DOHH2 (cell line): ENCODE data around the gene KRT39.
"Not testable (repeated sequence)": the region's sequence is repeated elsewhere in the genome, so short reads cannot be mapped to it uniquely, and the experiment has no call there.

Experiments
- H3F3A ChIP-seq: fragments of 200-600 bp; sonication (generic), shearing (Covaris generic); 2 replicates; pipeline ENCODE4 v1.6.0; 2016; ENCODE audit warnings: antibody characterized with exemption, mild to moderate bottlenecking; ENCODE audit not compliant: control insufficient read depth, insufficient read depth
- H3K27ac ChIP-seq: fragments of 200-600 bp; sonication (generic); 2 replicates; pipeline ENCODE4 v1.5.1; 2014; ENCODE audit warnings: low read depth, mild to moderate bottlenecking, low read length, moderate library complexity
- H3K27me3 ChIP-seq: fragments of 200-600 bp; sonication (generic); 2 replicates; pipeline ENCODE4 v1.6.1; 2014; ENCODE audit warnings: mild to moderate bottlenecking, low read length, mixed read lengths; ENCODE audit not compliant: control insufficient read depth
- H3K36me3 ChIP-seq: fragments of 200-600 bp; sonication (generic); 2 replicates; pipeline ENCODE4 v1.6.1; 2014; ENCODE audit warnings: mild to moderate bottlenecking, low read length, moderate library complexity, mixed read lengths; ENCODE audit not compliant: control insufficient read depth
- H3K4me1 ChIP-seq: fragments of 200-600 bp; sonication (generic); 2 replicates; pipeline ENCODE4 v1.6.1; 2014; ENCODE audit warnings: mild to moderate bottlenecking, low read length, mixed read lengths; ENCODE audit not compliant: control insufficient read depth
- H3K4me2 ChIP-seq: fragments of 200-600 bp; sonication (generic); 2 replicates; pipeline ENCODE4 v1.6.0; 2014; ENCODE audit warnings: mild to moderate bottlenecking, low read length, moderate library complexity
- H3K4me3 ChIP-seq: fragments of 200-600 bp; sonication (generic); 2 replicates; pipeline ENCODE4 v1.5.1; 2014; ENCODE audit warnings: mild to moderate bottlenecking, low read length, mixed read lengths
- H3K79me2 ChIP-seq: fragments of 200-600 bp; sonication (generic); 2 replicates; pipeline ENCODE4 v1.6.1; 2014; ENCODE audit warnings: mild to moderate bottlenecking, low read length, mixed read lengths; ENCODE audit not compliant: control insufficient read depth
- H3K9me2 ChIP-seq: fragments of 200-600 bp; sonication (generic); replicated peaks from 2 replicates; pipeline ENCODE4 v1.6.1; 2014; ENCODE audit warnings: mild to moderate bottlenecking, low read length, mixed read lengths; ENCODE audit not compliant: control insufficient read depth
- H3K9me3 ChIP-seq: fragments of 200-600 bp; sonication (generic); 2 replicates; pipeline ENCODE4 v1.6.1; 2014; ENCODE audit warnings: antibody characterized with exemption, low read length, mixed read lengths; ENCODE audit not compliant: control insufficient read depth, insufficient read depth
- H4K20me1 ChIP-seq: fragments of 200-600 bp; sonication (generic); 2 replicates; pipeline ENCODE4 v1.6.0; 2014; ENCODE audit warnings: low read depth, mild to moderate bottlenecking, antibody characterized with exemption, low read length, moderate library complexity; ENCODE audit not compliant: control insufficient read depth, insufficient read depth
- EZH2phosphoT487 ChIP-seq: fragments of 200-600 bp; sonication (generic); IDR thresholded peaks from 2 replicates; pipeline ENCODE4 v1.6.1; 2017; ENCODE audit warnings: borderline replicate concordance, mild to moderate bottlenecking, antibody characterized with exemption, low read length, moderate library complexity, mixed read lengths
- TF ChIP-seq, protein P1 (sequence below): fragments of 200-600 bp; sonication (generic); IDR thresholded peaks from one replicate; pipeline ENCODE4 v1.5.1; 2014; ENCODE audit warnings: antibody characterized with exemption, mild to moderate bottlenecking, low read depth, low read length; ENCODE audit not compliant: poor library complexity, severe bottlenecking

The KRT39 gene

GRCh38 chr17:41003926-41004325 is 37.2 kb upstream of the KRT39 start:
- H3K4me1 ChIP-seq, result no peaks in the 10 kb centered on the region
- no peak overlapping the region for H3K27ac ChIP-seq
- no peaks in the 10 kb centered on the region for H4K20me1 ChIP-seq
- no peak overlapping the region for H3K4me2 ChIP-seq
- H3K36me3 ChIP-seq, result no peaks in the 10 kb centered on the region
- H3K4me3 ChIP-seq, result no peak overlapping the region
- H3F3A ChIP-seq, result no peaks in the 10 kb centered on the region
- H3K27me3 ChIP-seq, result peaks cover 10% of the 10 kb centered on the region
- H3K9me3 ChIP-seq, result no peaks in the 10 kb centered on the region
- H3K9me2 ChIP-seq, result no peaks in the 10 kb centered on the region
- TF ChIP-seq, protein P1, sequence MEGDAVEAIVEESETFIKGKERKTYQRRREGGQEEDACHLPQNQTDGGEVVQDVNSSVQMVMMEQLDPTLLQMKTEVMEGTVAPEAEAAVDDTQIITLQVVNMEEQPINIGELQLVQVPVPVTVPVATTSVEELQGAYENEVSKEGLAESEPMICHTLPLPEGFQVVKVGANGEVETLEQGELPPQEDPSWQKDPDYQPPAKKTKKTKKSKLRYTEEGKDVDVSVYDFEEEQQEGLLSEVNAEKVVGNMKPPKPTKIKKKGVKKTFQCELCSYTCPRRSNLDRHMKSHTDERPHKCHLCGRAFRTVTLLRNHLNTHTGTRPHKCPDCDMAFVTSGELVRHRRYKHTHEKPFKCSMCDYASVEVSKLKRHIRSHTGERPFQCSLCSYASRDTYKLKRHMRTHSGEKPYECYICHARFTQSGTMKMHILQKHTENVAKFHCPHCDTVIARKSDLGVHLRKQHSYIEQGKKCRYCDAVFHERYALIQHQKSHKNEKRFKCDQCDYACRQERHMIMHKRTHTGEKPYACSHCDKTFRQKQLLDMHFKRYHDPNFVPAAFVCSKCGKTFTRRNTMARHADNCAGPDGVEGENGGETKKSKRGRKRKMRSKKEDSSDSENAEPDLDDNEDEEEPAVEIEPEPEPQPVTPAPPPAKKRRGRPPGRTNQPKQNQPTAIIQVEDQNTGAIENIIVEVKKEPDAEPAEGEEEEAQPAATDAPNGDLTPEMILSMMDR, result no peak
- no peak for TF ChIP-seq EZH2phosphoT487
- no peaks in the 10 kb centered on the region for H3K79me2 ChIP-seq

DNA sequence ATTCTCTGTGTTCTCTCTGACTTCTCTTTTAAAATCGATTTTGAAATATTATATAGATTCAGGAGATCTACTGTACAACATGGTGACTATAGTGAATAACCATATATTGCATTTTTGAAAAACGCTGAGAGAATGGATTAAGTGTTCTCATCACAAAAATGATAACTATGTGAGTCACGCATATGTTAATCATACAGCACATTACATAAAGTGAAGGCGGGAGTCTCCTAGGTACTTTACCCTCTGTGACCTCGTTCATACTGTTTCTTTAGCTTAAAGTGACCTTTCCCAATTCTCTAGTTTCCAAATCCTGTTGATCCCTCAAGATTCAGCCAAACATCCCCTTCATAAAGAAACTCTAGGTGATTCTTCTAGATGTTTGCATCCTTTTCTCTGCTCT is 36.1 kb upstream of the KRT39 start:
- Histone ChIP-seq H3K9me2 (no peaks in the 10 kb centered on the region), H3K4me2 (no peak overlapping the region), H3K27me3 (peaks cover 15% of the 10 kb centered on the region), H3K79me2 (no peaks in the 10 kb centered on the region), H4K20me1 (no peaks in the 10 kb centered on the region), H3K4me1 (no peaks in the 10 kb centered on the region), H3K27ac (no peak overlapping the region), H3K36me3 (no peaks in the 10 kb centered on the region), H3K9me3 (no peaks in the 10 kb centered on the region), H3K4me3 (no peak overlapping the region), H3F3A (no peaks in the 10 kb centered on the region)
- TF ChIP-seq EZH2phosphoT487, result no peak
- TF ChIP-seq, protein P1, result no peak

GRCh38 chr17:41001795-41002194 is 35.0 kb upstream of the KRT39 start:
- no peaks in the 10 kb centered on the region for H3F3A ChIP-seq
- no peaks in the 10 kb centered on the region for H3K9me3 ChIP-seq
- H4K20me1 ChIP-seq, result no peaks in the 10 kb centered on the region
- H3K36me3 ChIP-seq, result no peaks in the 10 kb centered on the region
- no peak overlapping the region for H3K27ac ChIP-seq
- no peaks in the 10 kb centered on the region for H3K79me2 ChIP-seq
- no peak for TF ChIP-seq EZH2phosphoT487
- TF ChIP-seq, protein P1, result no peak
- H3K9me2 ChIP-seq, result no peaks in the 10 kb centered on the region
- H3K4me2 ChIP-seq, result no peak overlapping the region
- no peaks in the 10 kb centered on the region for H3K4me1 ChIP-seq
- H3K27me3 ChIP-seq, result peaks cover 23% of the 10 kb centered on the region
- no peak overlapping the region for H3K4me3 ChIP-seq

GRCh38 chr17:40999563-40999962 is 32.8 kb upstream of the KRT39 start, which contains the start of gene KRTAP3-2:
Gene KRTAP3-2 (minus strand): TSS chr17:40999906. CDS start chr17:40999853, 53 bp downstream.
- not testable (repeated sequence) for H3K4me1 ChIP-seq, H3K9me3 ChIP-seq, H3K9me2 ChIP-seq, H3F3A ChIP-seq, H3K4me2 ChIP-seq, H4K20me1 ChIP-seq, H3K27ac ChIP-seq, H3K4me3 ChIP-seq, H3K36me3 ChIP-seq, H3K79me2 ChIP-seq
- H3K27me3 ChIP-seq, result peaks cover 20% of the 10 kb centered on the region
